ENCODE measurements around the gene TGDS.

- TF ChIP-seq POLR2A (IDR thresholded peaks at IDR 0.05; ENCODE audit: low read depth, low read length): no peak
- TF ChIP-seq POLR2AphosphoS5 (IDR thresholded peaks at IDR 0.05; ENCODE audit: low read depth, low read length): no peak
- no peak for TF ChIP-seq TAF1 (IDR thresholded peaks at IDR 0.05; ENCODE audit: low read depth, low read length)
- TF ChIP-seq SPI1 (IDR thresholded peaks at IDR 0.05; ENCODE audit: low read depth, low read length): no peak
Observed at GRCh38 chr13:94596575-94596971, 621 bp upstream of the TGDS start.

Data from GM12891 (cell line).